GM18499 (cell line): Measurements from ENCODE around the gene COL4A1.

Experiments
- ATAC-seq: cut with Tn5 transposase; IDR thresholded peaks from one replicate; pipeline ENCODE4 v1.9.1; 2021; ENCODE audit warnings: moderate number of reproducible peaks; ENCODE audit not compliant: insufficient read depth, unreplicated experiment

Gene COL4A1

DNA sequence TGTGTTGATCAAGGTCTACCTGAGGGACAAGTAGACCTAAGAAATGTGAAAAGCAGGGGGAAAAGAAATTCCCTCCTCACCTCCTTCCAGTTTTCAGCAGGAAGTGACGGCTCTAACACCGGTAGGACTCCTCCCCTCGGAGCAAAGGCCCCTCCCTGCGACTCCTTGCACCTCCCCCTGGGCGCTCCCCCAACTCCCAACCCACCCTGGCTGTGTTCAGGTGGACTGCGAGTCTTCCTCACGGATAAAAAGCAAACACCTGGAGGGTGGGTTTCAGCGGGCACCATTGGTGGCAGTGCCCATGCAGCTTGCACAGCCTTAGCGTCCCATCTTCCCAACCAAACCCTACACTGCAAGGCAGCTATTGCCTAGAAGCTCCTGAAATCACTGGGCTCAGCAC, 124.5 kb downstream of the COL4A1 start:
- ATAC-seq = no peak

DNA sequence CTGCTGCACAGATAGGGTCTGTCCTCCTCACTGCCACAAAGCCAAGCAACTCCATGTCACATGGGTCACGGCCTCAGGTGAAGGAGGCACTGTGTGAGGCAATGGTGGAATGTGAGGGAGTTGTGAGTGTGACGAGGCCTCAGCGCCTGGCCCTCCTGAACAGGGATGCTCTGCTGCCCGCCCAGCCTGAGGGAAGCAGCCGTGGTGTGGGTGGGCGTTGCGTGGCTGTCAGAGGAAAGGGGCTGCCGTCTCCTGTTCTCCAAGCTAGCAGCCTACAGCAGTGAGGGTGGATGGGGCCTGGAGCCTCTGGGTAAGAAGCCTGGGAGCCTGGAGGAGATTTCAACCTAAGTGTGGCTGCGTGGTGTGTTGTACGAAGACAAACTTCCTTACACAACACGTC, 125.0 kb downstream of the COL4A1 start:
- ATAC-seq = no peak

DNA sequence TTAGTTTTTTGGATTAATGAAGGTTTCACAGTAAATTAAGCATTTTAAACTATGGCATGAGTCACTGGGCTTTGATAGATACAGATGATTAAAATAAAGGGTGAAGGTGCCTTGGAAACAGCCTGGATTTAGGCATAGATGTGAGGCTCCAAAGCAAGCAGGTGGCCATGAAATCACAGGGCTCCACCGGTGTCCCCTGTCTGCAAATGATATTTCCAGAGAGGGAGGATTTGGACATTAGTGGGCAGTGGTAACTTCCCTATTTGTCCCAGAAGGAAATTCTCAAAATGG, 127.2 kb downstream of the COL4A1 start:
- ATAC-seq = no peak

DNA sequence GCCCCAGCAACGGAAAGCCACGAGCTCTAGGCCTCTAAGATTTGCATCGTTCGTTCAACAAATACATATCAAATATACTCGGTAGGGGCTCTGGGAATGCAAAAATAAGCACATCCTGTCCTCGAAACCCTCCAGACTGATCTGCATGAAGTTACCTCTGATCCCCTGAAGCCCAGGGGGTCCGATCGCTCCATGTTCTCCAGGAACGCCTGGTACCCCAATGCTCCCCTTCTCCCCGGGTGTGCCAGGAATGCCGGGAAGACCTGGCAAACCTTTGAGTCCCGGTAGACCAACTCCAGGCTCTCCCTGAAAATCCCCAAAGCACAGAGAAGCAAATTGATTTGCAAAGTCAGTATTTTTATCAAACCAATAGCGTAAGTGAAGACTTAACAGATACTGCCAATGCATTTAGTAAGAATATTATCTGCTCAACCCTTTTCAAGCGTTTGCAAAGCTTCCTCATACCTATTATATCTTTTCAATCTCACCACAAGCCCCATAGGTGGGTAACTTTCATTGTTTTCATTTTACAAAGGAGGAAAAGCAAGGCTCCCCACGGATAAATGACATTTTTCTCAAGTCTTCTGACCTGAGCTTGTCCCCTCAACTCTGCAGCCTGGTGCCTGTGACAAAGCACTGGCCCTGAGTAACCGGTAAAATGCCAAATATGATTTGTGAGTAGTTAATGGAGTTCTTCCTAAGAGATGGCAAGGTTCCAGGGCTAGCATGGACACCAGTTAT, 127.7 kb downstream of the COL4A1 start:
- ATAC-seq = no peak

DNA sequence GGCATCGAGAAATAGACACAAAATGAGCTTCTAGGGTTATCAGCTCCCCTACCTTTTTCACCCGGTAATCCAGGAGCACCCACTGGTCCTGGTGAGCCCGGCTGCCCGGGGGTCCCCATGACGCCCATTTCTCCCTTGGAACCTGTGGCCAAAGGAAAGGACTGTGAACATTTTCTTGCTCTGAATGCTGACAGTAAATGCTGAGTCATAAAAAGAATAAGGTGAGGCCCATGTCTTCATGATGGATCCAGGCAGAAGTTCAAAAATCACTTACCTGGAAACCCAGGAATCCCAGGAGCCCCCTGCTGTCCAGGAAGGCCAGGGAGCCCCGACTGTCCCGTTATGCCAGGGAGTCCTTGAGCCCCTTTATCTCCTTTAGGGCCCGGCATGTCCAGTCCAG, 129.2 kb downstream of the COL4A1 start:
- no peak for ATAC-seq

DNA sequence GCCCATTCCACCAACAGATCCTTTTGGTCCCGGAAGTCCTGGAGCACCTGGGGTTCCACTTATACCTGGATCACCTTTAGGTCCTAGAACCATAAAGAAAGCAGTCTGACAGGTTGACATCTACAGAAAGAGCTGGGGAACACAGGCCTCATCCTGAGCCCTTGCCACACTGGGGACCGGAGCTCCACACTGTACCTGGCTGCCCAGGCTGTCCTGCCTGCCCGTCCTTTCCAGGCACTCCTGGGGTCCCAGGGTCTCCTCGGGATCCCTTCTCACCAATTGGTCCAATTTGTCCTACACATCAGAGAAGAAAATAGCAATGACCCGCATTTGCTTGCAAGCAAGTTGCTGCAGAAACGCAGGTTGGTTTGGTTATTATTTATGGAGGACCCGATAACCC, 130.5 kb downstream of the COL4A1 start:
- no peak for ATAC-seq

DNA sequence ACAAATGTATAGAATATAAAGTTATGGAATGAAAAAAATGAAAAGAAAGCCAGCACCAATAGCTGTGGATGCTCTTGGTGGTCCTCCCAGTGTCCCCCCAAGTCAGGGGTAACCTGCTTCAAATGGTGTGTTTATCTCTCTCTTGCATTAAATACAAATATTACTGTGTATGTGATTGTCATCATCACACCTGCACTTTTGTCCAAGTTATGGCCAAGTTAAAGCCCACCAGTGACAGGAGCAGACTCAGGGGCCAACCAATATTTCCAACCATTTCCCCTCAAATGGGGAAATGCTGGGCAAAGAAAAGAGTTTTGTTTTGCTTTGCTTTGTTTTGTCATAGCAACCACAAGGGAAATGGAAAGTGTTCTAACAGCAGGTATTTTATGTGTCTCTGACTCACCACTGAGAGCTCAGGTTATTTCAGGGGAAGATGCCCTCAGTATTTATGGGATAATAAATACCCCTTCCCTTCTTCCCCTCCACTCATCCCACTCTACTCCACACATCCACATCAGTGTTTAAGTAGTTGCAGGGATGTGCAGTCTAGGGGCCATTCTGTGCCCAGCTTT, 133.6 kb downstream of the COL4A1 start:
- no peak for ATAC-seq

DNA sequence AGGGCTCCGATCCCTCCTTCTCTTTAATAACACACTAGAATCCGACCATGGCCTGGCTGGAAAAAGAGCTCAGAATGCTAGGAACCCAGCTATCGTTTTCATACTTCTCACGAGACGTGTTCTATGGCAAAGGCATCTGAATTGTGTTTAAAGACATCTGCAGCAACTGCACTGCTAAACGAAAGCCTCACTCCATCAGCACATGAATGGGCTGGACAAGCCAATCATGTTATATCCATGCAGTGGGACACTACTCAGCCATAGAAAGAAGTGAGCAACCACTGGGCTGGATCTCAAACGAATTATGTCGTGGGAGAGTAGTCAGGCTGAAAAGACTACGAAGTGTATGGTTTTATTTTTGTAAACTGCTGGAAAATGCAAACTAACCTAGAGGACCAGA, 136.1 kb downstream of the COL4A1 start:
- no peak for ATAC-seq

DNA sequence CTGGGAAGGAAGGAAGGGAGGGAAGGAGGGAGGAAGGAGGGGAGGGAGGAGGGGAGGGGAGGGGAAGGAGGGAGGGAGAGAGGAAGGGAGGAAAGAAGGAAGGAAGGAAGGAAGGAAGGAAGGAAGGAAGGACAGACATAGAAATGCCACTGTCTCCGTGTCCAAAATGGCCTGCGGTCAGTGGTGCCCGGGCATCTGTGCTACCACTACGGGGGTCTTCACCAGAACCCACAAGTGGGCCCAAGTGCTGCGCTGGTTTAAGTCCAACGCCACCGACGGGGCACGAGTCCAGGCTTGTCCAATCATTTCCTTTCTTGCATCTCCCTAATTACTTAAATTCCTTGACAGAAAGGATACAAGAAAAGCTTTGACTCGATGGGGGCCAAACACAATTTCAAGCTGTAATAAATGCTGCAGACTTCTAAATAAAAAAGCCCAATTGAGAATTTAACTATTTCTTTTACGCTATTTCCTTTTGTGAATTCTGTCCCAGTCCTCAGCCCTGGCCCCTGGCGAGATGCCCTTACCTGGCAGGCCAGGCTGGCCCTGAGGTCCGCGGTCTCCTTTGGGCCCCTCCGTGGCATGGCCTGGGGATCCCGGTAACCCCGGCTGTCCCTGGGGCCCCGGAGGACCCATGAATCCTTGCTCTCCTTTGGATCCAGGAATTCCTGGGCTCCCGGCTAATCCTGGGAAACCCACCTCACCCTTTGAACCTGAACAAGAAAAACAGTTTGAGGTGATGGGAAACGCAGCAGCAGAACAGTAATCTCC, 136.8 kb downstream of the COL4A1 start:
- ATAC-seq = no peak

DNA sequence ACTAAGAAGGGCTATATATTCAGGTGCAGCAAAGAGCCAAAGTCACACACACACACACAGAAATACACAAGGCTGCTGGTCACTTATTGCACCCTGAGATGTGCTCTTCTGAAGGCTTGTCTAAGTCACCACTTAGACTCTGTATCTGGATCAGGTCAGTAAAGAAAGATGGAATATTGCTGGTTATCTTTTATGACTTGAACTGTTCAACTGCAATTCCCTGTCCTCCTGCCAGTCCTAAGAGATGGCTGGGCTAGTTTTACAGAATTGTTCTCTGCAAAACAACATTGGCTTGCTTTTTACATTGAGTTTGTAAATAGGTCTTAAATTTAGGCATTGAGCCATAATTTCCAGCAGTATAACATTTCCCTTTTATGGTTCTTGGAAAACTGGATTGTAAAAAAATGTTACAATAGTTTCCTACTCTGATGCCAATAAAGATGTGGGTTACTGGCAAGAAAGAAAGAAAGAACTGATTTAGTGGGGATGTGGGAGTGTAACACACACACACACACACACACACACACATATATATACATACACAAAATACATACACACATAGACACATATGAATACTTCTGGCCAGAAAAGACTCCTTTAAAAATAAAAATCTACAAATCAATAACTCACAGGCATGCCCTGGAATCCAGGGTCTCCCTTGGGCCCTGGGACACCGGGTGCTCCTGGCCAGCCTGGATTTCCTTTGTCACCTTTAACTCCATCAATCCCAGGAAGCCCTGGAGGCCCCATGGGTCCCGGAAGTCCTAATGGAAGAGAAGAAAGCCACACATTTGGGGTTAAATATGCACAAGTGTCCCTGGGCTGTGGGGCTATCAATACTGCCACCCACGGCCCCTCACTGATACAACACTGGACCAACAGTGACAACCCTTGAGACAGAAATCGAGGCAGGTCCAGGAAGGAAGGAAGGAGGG, 137.7 kb downstream of the COL4A1 start:
- ATAC-seq = no peak

DNA sequence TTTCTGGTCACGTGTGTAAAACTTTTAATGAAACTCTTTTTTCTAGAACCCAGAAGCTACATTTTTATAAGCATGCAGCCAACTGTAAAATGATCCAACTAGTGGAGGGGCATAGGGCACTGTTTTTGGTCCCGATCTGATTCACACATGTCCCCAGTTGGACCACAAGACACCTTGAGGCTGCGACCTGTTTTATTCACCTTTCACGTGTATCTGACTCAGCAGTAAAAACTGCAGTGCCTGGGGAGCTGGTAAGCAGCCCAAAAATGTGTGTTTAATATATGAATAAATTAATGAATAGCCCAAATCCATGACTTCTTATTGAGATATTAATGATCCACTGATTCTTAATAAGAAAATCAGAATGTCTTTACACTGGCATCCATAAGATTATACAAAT, 140.4 kb downstream of the COL4A1 start:
- ATAC-seq = no peak

DNA sequence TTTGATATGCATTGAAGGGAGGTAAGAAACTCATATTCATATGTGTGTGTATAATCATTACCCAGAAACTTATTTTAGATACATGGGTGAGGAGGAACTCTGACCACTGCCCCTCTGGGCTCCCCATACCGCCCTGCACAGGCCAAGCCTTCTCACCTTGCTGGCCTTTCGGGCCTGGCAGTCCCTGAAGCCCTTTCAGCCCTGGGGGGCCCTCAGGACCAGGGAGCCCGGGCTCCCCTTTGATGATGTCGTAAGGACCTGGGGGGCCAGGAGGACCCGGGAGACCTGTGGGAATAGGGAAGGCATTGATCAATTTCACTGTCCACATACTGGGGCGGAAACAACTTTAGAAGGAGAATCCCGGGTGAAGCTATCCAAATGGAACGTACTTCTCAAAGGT, 142.3 kb downstream of the COL4A1 start:
- no peak for ATAC-seq

DNA sequence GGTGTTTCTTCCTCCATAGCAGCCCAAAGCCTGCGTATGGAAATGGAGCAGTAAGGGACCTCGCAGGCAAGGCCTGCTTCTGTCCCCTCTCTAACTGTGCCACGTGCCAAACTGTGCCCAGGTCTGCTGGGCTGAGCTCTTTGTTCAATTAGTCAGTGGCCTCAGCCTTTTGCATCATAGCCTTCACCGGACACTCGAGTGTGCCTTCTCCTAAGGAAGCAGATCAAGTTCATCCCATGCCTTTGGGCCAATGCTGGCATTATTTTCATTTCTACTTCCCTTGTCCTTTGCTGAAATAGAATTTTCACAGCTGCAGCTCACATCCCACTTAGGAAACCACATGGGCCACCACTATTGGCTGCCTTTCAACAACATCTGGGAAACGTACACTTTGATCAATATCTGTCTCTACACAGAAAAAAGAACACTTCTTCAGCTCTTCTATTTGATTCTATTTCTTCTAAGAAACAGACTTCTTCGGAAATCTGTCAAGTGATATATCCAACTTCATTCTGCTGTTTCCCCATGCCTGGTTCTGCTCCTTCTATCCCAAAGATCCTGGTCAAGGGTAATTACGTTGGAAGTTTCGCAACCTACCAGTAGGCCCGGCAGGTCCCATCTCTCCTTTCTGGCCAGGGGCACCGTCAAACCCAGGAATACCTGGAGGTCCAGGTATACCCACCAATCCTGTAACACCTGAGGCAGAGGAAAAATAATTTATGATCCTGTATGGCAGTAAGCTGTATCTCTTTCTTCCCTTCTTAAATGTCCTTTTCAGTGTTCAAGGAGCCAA, 143.9 kb downstream of the COL4A1 start:
- no peak for ATAC-seq

DNA sequence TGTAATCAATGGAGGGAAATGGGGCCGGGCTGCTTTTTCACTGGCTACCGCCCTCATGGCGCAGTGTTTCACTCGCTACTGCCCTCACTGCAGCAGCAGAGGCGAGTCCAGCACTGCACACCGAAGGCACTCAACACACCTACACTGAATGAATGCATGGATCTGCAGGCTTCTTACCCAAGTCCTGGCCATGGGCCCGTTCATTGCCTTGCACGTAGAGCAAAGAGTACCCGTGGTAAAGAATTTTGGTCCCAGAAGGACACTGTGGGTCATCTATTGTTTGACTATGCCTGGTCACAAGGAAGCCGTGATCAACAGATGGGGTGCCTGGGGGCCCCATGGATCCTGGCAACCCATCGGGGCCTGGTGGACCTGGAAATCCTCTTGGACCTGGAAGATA, 144.9 kb downstream of the COL4A1 start:
- ATAC-seq = no peak

DNA sequence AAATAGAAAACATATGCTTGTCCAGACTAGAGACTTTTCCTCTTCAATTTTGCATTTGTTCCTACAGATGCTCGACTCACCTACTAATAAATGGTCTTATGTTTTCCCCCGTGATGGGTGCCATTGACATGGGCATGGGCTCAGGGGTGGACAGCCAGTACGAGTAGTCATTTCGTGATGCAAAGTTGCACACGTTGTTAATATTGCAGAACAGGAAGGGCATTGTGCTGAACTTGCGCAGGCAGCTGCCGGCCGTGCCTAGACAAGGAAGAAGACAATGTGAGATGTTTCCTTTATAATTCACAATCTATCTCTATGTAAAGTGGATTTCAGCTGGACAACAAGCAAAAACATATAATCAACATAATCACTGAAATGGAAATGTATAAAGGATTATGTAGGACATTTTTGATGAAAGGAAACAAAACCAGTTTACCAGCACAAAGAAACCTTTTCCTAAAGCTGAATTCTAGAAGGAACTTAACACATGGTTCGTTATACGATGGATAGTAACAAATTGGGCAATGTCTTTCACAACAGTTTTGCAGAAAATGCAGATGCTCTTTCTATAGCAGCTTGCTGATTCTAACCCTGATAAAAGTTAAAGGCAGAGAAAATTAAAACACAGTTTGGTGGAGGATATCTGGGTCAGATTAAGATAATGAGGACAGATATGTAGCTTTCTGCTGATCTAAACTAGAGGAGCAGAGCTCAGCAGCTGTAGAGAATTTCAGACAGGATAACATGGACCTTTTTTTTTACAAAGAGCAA, 145.7 kb downstream of the COL4A1 start:
- no peak for ATAC-seq

DNA sequence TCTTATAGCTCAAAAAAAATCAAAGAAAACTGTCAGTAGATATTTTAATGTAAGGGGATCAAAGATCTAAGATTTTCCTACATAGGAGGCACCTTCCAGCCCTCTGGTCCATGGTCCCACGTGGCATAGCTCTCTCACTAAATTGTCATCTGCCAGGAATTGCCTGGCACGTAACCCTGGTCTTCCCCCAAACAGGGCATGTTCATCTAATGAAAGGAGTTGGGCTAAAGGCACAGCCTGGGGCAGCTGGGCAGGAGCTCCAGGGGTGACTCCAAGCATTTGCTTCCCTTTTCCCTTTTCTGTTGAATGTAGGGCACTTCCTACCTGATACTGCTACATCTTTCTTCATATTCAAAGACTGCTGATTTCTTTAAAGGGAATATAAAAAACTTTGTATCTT, 148.7 kb downstream of the COL4A1 start:
- ATAC-seq = no peak

DNA sequence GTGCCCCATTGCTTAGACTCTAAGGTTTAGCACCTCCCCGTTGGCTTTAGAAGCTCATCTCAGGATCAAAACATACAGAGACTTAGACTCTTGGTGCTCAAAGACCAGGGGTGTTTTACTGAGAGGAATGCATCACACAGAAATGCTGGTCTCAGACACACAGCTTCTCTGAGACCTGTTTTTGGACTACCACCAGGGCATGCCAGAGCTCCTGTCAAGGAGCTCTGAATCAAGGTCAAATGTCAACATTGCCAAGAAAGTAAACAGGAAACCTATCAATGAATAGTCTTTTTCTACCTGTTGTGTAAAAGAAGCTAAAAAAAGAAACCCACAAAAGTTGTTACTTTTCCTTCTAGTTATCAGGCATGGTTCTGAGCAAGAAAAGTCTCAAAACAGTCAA, 149.2 kb downstream of the COL4A1 start:
- no peak for ATAC-seq

DNA sequence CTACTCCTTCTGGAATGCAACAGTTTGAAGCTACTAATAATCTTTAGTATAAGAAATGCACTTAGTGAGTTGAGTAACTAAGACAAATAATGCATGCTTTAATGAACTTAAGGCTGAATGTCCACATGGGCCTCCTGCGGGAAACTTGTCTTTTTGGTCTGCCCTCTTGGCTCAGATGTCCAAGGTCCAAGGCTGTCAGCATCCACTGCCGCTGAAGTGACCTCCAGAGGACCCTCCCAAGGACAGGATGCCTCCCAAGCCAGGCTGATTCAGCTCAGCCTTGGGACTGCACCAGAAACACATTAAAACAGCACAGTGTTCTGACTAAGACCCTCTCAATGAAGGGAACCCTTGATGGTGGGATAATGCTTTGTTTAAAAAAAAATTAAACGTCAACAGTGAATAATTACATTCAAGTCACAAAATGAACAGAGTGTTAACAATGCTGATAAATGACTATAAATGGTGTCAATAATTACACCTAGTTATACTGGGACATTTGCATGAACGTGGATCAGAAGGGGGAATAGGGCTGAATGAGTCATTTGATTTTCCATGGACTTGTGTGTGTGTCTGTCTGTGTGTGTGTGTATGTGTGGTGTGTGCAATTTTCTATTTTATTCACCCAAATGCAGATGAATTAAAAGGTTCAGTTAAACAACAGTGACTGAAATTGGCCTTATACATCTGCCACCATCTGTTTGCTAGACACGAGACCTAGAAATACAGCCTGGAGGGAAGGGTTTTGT, 150.5 kb downstream of the COL4A1 start:
- ATAC-seq = no peak

DNA sequence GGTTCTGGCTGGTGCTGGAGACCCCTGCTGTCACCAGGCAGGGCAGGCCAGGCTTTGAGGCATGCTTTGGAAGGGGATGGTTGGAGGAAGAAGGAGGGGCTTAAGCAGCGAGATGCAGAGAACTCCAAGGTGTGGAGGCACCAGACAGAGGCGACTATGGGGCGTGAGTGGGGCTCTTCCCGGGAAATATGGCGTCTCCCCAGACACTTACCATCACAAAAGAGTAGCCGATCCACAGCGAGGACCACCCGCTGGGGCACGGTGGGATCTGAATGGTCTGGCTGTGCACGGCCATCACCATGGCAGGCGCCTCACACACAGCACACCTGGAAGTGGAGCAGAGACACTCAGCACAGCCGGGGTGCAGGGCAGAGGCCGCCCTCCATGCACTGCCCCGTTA, 151.9 kb downstream of the COL4A1 start:
- no peak for ATAC-seq
